Endodermal cell (in vitro differentiated cells): ENCODE results near the gene CEP128. TPM values are rescaled to one million over a fixed set of nuclear protein-coding genes. Genes with fewer than 3 reads are reported as not detected.

Experiments used
- DNase-seq: peaks from one replicate; pipeline ENCODE4 v3.0.0-alpha.2; 2017
- H3K27ac ChIP-seq: 2 replicates; pipeline ENCODE4 v1.5.1; 2013; ENCODE audit warnings: mild to moderate bottlenecking, low read depth, low read length, moderate library complexity
- H3K27me3 ChIP-seq: 2 replicates; pipeline ENCODE4 v1.6.1; 2013; ENCODE audit warnings: mild to moderate bottlenecking, low read length, moderate library complexity; ENCODE audit not compliant: insufficient read depth, control insufficient read depth, poor library complexity, severe bottlenecking
- H3K36me3 ChIP-seq: 2 replicates; pipeline ENCODE4 v1.7.0; 2013; ENCODE audit warnings: mild to moderate bottlenecking, low read length, moderate library complexity; ENCODE audit not compliant: control insufficient read depth, insufficient read depth
- H3K4me1 ChIP-seq: one replicate; pipeline ENCODE4 v1.7.0; 2013; ENCODE audit warnings: low read length; ENCODE audit not compliant: control insufficient read depth, insufficient read depth
- H3K4me3 ChIP-seq: 2 replicates; pipeline ENCODE4 v1.5.1; 2013; ENCODE audit warnings: mild to moderate bottlenecking, low read length, moderate library complexity
- H3K9ac ChIP-seq: 2 replicates; pipeline ENCODE4 v1.6.1; 2013; ENCODE audit warnings: mild to moderate bottlenecking, low read length, moderate library complexity; ENCODE audit not compliant: poor library complexity, severe bottlenecking; ENCODE audit errors: extremely low read depth
- H3K9me3 ChIP-seq: 2 replicates; pipeline ENCODE4 v1.6.1; 2013; ENCODE audit warnings: mild to moderate bottlenecking, low read length, moderate library complexity; ENCODE audit not compliant: control insufficient read depth
- H3K27ac Mint-ChIP-seq: 2 replicates; pipeline ENCODE4 v1.8.0; 2020; ENCODE audit warnings: mixed read lengths
- H3K27me3 Mint-ChIP-seq: 2 replicates; pipeline ENCODE4 v1.8.0; 2021; ENCODE audit warnings: mild to moderate bottlenecking, mixed read lengths; ENCODE audit not compliant: insufficient read depth
- H3K36me3 Mint-ChIP-seq: 2 replicates; pipeline ENCODE4 v1.8.0; 2020; ENCODE audit warnings: low read depth, mixed read lengths
- H3K4me1 Mint-ChIP-seq: 2 replicates; pipeline ENCODE4 v1.8.0; 2020; ENCODE audit warnings: mixed read lengths
- H3K4me3 Mint-ChIP-seq: 2 replicates; pipeline ENCODE4 v1.8.0; 2020; ENCODE audit warnings: mild to moderate bottlenecking, moderate library complexity, mixed read lengths
- H3K9me3 Mint-ChIP-seq: 2 replicates; pipeline ENCODE4 v1.8.0; 2020; ENCODE audit warnings: mild to moderate bottlenecking, mixed read lengths
- CTCF ChIP-seq: fragments of 200-600 bp; sonication (generic); conservative IDR thresholded peaks from 2 replicates; pipeline ENCODE4 v1.5.0; 2021; ENCODE audit warnings: antibody characterized with exemption, mild to moderate bottlenecking
- WGBS, 2 experiments: methylation state at CpG; one replicate each; pipeline versions ENCODE4 v1.1.5 to v1.1.7; 2013; ENCODE audit warnings: missing lambda C conversion rate in 2 of 2, mixed read lengths in 1 of 2; ENCODE audit not compliant: insufficient coverage in 1 of 2, insufficient read length in 1 of 2; 5-methylcytosine and 5-hydroxymethylcytosine counted together
- total RNA-seq, 2 donors: library from RNA; stranded (reverse); fragmentation: NEBNext Ultra II Directional in 1 of 2; extraction: Animal tissue kit (Norgen Biotek cat#: 25700) in 1 of 2; gene quantifications; 2 replicates in 1 of 2; 3 replicates in 1 of 2; pipeline ENCODE4 v1.2.1, GENCODE V29; 2021

Gene CEP128
- total RNA-seq, 2 donors from 2014 or later, result 21.6 to 29.0 TPM

DNA sequence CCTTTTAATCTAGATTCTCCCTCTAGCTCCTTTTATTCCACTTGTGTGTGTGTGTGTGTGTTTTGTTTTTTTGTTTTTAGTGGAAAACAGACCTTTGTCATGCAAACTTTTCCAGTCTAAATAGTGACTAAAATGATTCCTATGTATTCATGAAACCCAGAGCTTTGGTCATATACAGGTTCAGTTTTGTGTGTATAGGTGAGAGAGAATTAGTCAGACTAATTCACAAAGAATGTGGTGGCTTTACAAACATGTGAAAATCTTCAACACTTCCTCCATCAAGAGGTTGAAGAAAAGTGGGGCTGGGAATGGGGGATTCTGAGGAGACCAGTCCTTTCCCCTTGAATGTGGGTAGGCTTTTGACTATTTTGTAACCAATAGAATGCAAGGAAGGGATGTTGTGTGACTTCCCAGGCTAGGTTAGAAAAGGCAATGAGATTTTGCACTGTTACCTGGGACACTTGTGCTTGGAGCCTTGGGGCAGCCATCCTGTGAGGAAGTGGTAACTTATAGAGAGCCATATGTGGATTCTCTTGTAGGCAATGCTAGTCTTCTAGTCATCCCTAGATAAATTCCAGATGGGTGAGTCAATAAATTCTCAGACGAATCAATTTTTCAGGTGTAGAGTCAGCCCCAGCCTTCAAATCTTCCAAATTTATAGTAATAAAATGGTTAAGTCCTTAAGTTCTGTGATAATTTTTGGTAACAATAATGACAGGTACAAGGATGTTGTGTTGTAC, 236.1 kb downstream of the CEP128 start:
- Mint-ChIP-seq H3K27ac (no peak overlapping the region), H3K4me1 (no peaks in the 10 kb centered on the region)
- WGBS, 2 experiments, result 71 to 100% methylated on average over 1 of the region's 1 CpG

GRCh38 chr14:80700601-80701000, 240.9 kb downstream of the CEP128 start:
- H3K9me3 ChIP-seq, result no peaks in the 10 kb centered on the region
- H3K36me3 Mint-ChIP-seq, result no peaks in the 10 kb centered on the region
- H3K4me1 Mint-ChIP-seq, result no peaks in the 10 kb centered on the region
- 100% methylated on average over 1 of the region's 1 CpG; no CpG with 5 or more reads in 1 of the 2 experiments for WGBS, 2 experiments
- no peaks in the 10 kb centered on the region for H3K27me3 ChIP-seq
- H3K9me3 Mint-ChIP-seq, result no peaks in the 10 kb centered on the region
- DNase-seq, result no peak
- H3K27ac Mint-ChIP-seq, result no peak overlapping the region
- H3K27ac ChIP-seq, result no peak overlapping the region
- no peaks in the 10 kb centered on the region for H3K36me3 ChIP-seq
- no peaks in the 10 kb centered on the region for H3K4me1 ChIP-seq
- H3K9ac ChIP-seq, result no peak overlapping the region
- TF ChIP-seq CTCF, result no peak
- H3K4me3 ChIP-seq, result no peak overlapping the region
- H3K4me3 Mint-ChIP-seq, result no peak overlapping the region
- no peaks in the 10 kb centered on the region for H3K27me3 Mint-ChIP-seq

More for the DNA sequence above, 236.1 kb downstream of the CEP128 start:
- Histone ChIP-seq H3K27ac (no peak overlapping the region), H3K4me3 (no peak overlapping the region), H3K4me1 (no peaks in the 10 kb centered on the region), H3K9ac (no peak overlapping the region), H3K9me3 (no peaks in the 10 kb centered on the region), H3K27me3 (no peaks in the 10 kb centered on the region), H3K36me3 (no peaks in the 10 kb centered on the region)
- H3K9me3 Mint-ChIP-seq, result no peaks in the 10 kb centered on the region
- H3K4me3 Mint-ChIP-seq, result no peak overlapping the region
- H3K27me3 Mint-ChIP-seq, result no peaks in the 10 kb centered on the region
- no peak for TF ChIP-seq CTCF
- H3K36me3 Mint-ChIP-seq, result no peaks in the 10 kb centered on the region
- no peak for DNase-seq

GRCh38 chr14:80699861-80700260, 241.7 kb downstream of the CEP128 start:
- no peak overlapping the region for H3K4me3 Mint-ChIP-seq
- Histone ChIP-seq H3K27me3 (no peaks in the 10 kb centered on the region), H3K9ac (no peak overlapping the region), H3K36me3 (no peaks in the 10 kb centered on the region), H3K4me1 (no peaks in the 10 kb centered on the region), H3K9me3 (no peaks in the 10 kb centered on the region), H3K27ac (no peak overlapping the region), H3K4me3 (no peak overlapping the region)
- no peaks in the 10 kb centered on the region for H3K27me3 Mint-ChIP-seq
- H3K4me1 Mint-ChIP-seq, result no peaks in the 10 kb centered on the region
- no peaks in the 10 kb centered on the region for H3K36me3 Mint-ChIP-seq
- no peak for TF ChIP-seq CTCF
- H3K27ac Mint-ChIP-seq, result no peak overlapping the region
- 89 to 100% methylated on average over 1 to 4 of the region's 4 CpGs for WGBS, 2 experiments
- no peaks in the 10 kb centered on the region for H3K9me3 Mint-ChIP-seq
- DNase-seq, result no peak
